Measurements from ENCODE around the gene ARRB2. TPM values are rescaled to one million over a fixed set of nuclear protein-coding genes. Genes with fewer than 3 reads are reported as not detected.
"Not testable (repeated sequence)": the region's sequence is repeated elsewhere in the genome, so short reads cannot be mapped to it uniquely, and the experiment has no call there.

ARRB2 gene
- total and polyA plus RNA-seq, 2 experiments from 2014 or later, result 37.3 to 45.0 TPM

GRCh38 chr17:4703330-4703691 lies 7.1 kb upstream of the ARRB2 start (continued):
- no peak for TF ChIP-seq CTCF (conservative IDR thresholded peaks at IDR 0.05; ENCODE audit: low read depth in 2 of 2)
- TF ChIP-seq NANOG (IDR thresholded peaks at IDR 0.05; ENCODE audit: borderline replicate concordance), result no peak

- H3K36me3 ChIP-seq (ENCODE audit: insufficient read depth); ATAC-seq; H3K36me3 Mint-ChIP-seq (ENCODE audit: low read depth); H3K9me3 Mint-ChIP-seq; DNase-seq (ENCODE audit: low spot score); H3K9me2 ChIP-seq (ENCODE audit: insufficient read depth); H3K27me3 ChIP-seq (ENCODE audit: insufficient read depth): not testable (repeated sequence)
- Histone ChIP-seq H3K4me1 (ENCODE audit: insufficient read depth) (peaks cover 28% of the 10 kb centered on the region), H4K20me1 (replicated peaks; ENCODE audit: insufficient read depth) (peaks cover 36% of the 10 kb centered on the region), H3F3A (replicated peaks; ENCODE audit: low read depth) (peaks cover 17% of the 10 kb centered on the region; the same call in 1 of the 2 replicates), H3K79me2 (replicated peaks; ENCODE audit: insufficient read depth) (peaks cover 44% of the 10 kb centered on the region), H3K4me2 (peak overlapping the region; percentile 100), H2AFZ (0 out of 2 replicates have a peak overlapping the region, but pooled peaks have one; percentile 15), H3K27ac (ENCODE audit: low read depth) (0 out of 2 replicates have a peak overlapping the region, but pooled peaks have one; percentile 73), H3K4me3 (peak overlapping the region; percentile 99)
- Mint-ChIP-seq H3K27ac (peak overlapping the region; percentile 98), H3K4me3 (peak overlapping the region; percentile 96), H3K27me3 (ENCODE audit: insufficient read depth, low read depth, poor library complexity) (peaks cover 15% of the 10 kb centered on the region), H3K4me1 (peaks cover 40% of the 10 kb centered on the region)
Measured at GRCh38 chr17:4704574-4704907, 5.9 kb upstream of the ARRB2 start.

GRCh38 chr17:4704991-4705390 lies 5.4 kb upstream of the ARRB2 start:
- no peaks in the 10 kb centered on the region for H3K27me3 ChIP-seq (ENCODE audit: insufficient read depth)
- peaks cover 10% of the 10 kb centered on the region; the same call in 2 of the 3 replicates for H3K9me3 Mint-ChIP-seq
- peak overlapping the region; percentile 100 for H3K4me2 ChIP-seq
- no peak for DNase-seq (ENCODE audit: low spot score)
- no peak for ATAC-seq
- TF ChIP-seq EZH2 (IDR thresholded peaks at IDR 0.05; ENCODE audit: low read depth, unreplicated experiment), result no peak
- TF ChIP-seq ZNF114 (CRISPR knock-in tag; IDR thresholded peaks at IDR 0.05), result no peak
- TF ChIP-seq STAT1 (IDR thresholded peaks at IDR 0.05; ENCODE audit: unreplicated experiment), result no peak
- no peak for TF ChIP-seq REST (IDR thresholded peaks at IDR 0.05; ENCODE audit: unreplicated experiment)
- TF ChIP-seq ZNF331 (CRISPR knock-in tag; IDR thresholded peaks at IDR 0.05; ENCODE audit: low read depth), result no peak
- no peak for TF ChIP-seq ZNF462 (CRISPR knock-in tag; IDR thresholded peaks at IDR 0.05)
- H3K27ac Mint-ChIP-seq, result peak overlapping the region; percentile 98; the same call in 1 of the 2 replicates
- H3K36me3 ChIP-seq (ENCODE audit: insufficient read depth), result peaks cover 4% of the 10 kb centered on the region; the same call in 1 of the 2 replicates
- H3K4me3 Mint-ChIP-seq, result peak overlapping the region; percentile 96
- peaks cover 19% of the 10 kb centered on the region; the same call in 1 of the 2 replicates for H3F3A ChIP-seq (replicated peaks; ENCODE audit: low read depth)
- H3K4me1 ChIP-seq (ENCODE audit: insufficient read depth), result peaks cover 28% of the 10 kb centered on the region
- H3K27ac ChIP-seq (ENCODE audit: low read depth), result no peak overlapping the region
- H3K79me2 ChIP-seq (replicated peaks; ENCODE audit: insufficient read depth), result peaks cover 39% of the 10 kb centered on the region
- H3K9me2 ChIP-seq (ENCODE audit: insufficient read depth), result no peaks in the 10 kb centered on the region
- peaks cover 6% of the 10 kb centered on the region; the same call in 2 of the 3 replicates for H3K36me3 Mint-ChIP-seq (ENCODE audit: low read depth)
- H3K4me1 Mint-ChIP-seq, result peaks cover 42% of the 10 kb centered on the region
- H3K4me3 ChIP-seq, result peak overlapping the region; percentile 99; the same call in 1 of the 2 replicates
- no peak overlapping the region for H2AFZ ChIP-seq
- H3K27me3 Mint-ChIP-seq (ENCODE audit: insufficient read depth, low read depth, poor library complexity), result peaks cover 18% of the 10 kb centered on the region
- H4K20me1 ChIP-seq (replicated peaks; ENCODE audit: insufficient read depth), result peaks cover 32% of the 10 kb centered on the region
